H4 (cell line): ENCODE measurements around the gene RECQL5. TPM values are rescaled to one million over a fixed set of nuclear protein-coding genes. Genes with fewer than 3 reads are reported as not detected.
A peak's percentile ranks its signal among the peaks of the same experiment; 100 is the strongest.
"Not testable (repeated sequence)": the region's sequence is repeated elsewhere in the genome, so short reads cannot be mapped to it uniquely, and the experiment has no call there.

Source experiments
- DNase-seq: peaks from one replicate; pipeline ENCODE4 v3.0.0-alpha.2; 2015; ENCODE audit warnings: low spot score
- total RNA-seq: library from RNA; depleted of rRNA; stranded (reverse); fragments of >200 nt; shearing (Covaris generic); gene quantifications from 2 replicates; pipeline ENCODE4 v1.2.3, GENCODE V29; 2014

The RECQL5 gene
- total RNA-seq, 1 experiment from 2014 or later: 14.3 TPM

DNA sequence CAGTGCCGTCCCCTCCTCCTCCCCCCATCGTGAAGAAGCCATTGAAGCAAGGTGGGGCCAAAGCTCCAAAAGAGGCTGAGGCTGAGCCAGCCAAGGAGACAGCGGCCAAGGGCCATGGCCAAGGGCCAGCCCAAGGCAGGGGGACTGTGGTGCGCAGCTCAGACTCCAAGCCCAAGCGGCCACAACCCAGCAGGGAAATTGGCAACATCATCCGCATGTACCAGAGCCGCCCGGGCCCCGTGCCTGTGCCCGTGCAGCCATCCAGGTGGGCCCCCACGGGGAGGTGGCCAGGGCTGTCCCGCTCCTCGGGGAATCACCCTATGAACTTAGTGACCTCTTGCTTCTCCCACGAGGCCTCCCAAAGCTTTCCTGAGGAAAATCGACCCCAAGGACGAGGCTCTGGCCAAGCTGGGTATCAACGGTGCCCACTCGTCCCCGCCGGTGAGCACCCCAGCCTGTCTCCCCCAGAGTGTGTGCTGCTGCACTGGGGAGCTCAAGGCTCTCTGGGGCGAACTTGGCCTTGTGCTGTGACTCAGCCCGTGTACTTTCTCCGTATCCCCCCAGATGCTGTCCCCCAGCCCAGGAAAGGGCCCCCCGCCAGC lies 50.3 kb downstream of the RECQL5 start:
- DNase-seq: no peak

DNA sequence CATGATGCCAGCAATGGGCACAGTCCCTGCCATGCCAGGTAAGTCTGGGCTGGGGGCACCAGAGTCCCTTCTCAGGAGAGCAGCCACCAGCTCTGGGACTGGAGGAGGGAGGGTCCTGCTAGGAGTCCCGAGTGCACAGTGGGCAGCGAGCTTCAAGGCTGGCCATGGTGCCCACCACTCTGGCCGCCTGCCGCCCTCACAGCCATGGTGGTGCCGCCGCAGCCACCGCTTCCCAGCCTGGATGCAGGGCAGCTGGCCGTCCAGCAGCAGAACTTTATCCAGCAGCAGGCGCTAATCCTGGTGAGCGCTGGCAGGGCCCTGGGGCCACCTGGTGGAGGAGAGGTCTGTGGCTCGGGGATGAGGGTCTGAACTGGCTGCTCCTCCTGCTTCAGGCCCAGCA lies 51.7 kb downstream of the RECQL5 start:
- DNase-seq: no peak

DNA sequence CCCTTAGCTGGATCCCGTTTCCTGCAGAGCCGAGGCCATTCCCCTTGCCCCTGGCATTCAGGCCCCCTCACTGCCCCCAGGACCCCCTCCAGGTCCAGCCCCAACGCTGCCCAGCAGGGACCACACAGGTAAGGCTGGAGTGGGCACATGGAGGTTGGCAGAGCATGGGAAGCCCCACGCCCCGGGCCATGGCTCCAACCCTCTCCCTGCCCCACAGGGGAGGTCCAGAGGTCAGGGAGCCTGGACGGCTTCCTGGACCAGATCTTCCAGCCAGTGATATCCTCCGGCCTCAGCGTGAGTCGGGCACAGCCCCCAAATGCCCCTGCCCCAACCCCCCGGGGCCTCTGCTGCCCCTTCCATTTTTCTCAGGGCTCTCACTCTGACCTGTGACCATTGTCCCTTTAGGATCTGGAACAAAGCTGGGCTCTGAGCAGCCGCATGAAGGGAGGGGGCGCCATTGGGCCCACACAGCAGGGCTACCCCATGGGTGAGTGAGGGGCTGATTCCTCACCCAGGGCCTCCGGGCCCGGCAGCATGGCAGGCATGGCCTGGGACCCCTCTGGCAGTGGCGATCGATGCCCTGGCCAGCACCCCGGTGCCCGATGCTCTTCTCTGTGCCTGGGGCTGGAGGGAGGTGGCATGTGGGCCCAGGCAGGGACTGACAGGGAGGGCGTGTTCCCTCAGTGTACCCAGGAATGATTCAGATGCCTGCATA lies 52.2 kb downstream of the RECQL5 start:
- DNase-seq: no peak

DNA sequence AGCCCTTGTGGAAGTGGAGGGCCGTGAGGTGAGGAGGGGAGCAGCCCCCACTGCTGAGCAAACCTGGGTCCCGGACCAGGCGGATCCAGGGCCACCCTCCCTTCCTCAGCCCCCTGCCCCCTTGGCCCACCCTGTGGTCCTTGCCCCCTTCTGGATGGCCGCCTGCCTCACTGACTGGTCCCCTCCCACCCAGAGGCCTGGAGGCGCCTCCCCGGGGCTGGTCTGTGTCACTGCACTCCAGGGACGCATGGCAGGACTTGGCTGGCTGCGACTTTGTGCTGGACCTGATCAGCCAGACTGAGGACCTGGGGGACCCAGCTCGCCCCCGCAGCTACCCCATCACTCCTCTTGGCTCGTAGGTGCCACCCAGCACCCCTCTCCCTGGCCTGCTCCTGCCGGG lies 52.9 kb downstream of the RECQL5 start:
- DNase-seq: no peak

DNA sequence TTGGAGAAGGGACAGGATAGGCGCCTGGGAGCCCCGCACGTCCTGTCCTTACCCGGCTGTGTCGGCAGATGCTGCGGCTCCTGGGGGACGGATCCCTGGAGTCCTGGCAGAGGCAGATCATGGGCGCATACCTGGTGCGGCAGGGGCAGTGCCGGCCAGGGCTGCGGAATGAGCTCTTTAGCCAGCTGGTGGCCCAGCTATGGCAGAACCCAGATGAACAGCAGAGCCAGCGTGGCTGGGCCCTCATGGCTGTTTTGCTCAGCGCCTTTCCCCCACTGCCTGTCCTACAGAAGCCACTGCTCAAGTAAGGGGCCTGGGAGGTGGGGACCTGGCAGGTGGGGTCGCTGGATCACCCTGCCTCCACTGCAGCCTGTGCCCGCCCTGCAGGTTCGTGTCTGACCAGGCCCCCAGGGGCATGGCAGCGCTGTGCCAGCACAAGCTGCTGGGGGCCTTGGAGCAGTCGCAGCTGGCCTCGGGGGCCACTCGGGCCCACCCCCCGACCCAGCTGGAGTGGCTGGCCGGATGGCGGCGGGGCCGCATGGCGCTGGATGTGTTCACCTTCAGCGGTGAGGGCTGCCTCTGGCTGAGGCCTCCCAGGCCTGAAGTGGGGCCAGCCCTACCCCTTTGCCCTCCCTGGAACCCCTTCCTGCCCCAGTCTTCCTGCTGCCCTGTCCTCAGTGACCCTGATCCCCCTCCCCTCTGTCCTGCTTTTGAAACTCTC lies 53.9 kb downstream of the RECQL5 start:
- no peak for DNase-seq

- DNase-seq: no peak
Measured at GRCh38 chr17:75611851-75612429, 55.0 kb downstream of the RECQL5 start.

- no peak for DNase-seq
Measured at GRCh38 chr17:75610103-75610984, 56.6 kb downstream of the RECQL5 start.

DNA sequence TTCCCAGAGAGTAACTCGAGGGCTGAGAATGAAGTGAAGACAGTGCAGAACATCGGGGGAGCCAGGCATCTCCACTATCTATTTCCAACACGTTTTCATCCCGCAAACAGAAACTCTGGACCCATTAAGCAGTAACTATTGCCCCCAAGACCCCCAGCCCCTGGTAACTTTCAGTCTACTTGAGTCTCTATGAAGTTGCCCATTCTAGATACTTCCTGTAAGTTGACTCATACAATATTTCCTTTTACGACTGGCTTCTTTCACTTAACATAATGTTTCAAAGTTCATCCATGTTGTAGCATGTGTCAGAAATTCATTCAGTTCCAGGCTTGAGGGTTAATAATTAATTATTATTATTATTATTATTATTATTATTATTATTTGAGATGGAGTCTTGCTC lies 59.9 kb downstream of the RECQL5 start:
- no peak for DNase-seq

- no peak for DNase-seq
Measured at GRCh38 chr17:75605790-75606189, 61.2 kb downstream of the RECQL5 start.

DNA sequence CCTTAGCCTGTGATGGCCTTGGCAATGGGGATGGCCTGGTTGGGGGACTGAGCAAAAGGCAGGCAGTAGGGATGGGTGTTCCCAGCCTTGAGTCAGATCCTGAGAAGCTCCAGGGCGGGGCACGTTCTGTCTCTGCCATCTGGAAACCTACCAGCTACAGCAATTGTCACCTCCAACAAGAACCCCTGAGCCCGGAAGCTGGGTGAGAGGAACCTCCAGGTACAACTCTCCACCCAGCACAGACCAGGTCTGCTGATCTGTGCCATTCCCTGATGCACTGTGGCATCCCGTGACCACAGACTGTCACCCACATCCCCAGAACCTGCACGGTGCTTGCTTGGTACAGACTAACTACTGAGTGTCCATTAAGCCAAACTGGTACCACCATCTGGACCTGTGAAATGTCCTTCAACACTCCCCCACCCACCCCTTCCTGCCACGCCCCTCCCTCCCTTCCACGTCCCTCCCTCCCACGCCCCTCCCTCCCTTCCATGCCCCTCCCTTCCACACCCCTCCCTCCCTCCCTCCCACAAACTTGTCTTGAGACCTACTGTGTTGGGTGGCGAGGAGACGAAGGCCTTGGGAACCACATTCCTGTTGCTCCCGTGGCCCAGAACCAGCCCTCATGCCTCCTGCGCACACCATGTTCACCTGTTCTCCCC lies 62.8 kb downstream of the RECQL5 start:
- DNase-seq: no peak

DNA sequence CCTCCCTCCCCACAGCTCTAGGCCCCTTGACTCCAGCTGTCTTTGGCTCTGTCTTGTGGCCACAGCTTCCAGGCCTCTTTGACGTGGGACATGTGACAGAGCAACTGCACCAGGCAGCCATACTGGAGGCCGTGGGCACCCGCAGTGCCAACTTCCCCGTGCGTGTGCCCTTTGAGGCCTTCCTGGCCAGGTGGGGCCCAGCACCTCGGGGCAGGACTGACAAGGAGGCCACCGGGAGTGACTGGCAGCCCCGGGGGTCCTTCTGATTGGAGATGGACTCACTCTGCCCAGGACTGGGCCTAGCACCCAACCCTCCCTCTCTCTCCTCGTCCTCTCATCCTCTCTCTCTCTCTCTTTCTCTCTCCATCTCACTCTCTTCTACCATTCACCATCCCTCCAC lies 63.8 kb downstream of the RECQL5 start:
- DNase-seq: no peak

- no peak for DNase-seq
Measured at GRCh38 chr17:75602644-75603043, 64.3 kb downstream of the RECQL5 start.

- peak; percentile 73 for DNase-seq
Measured at GRCh38 chr17:75601057-75601987, 65.6 kb downstream of the RECQL5 start.

DNA sequence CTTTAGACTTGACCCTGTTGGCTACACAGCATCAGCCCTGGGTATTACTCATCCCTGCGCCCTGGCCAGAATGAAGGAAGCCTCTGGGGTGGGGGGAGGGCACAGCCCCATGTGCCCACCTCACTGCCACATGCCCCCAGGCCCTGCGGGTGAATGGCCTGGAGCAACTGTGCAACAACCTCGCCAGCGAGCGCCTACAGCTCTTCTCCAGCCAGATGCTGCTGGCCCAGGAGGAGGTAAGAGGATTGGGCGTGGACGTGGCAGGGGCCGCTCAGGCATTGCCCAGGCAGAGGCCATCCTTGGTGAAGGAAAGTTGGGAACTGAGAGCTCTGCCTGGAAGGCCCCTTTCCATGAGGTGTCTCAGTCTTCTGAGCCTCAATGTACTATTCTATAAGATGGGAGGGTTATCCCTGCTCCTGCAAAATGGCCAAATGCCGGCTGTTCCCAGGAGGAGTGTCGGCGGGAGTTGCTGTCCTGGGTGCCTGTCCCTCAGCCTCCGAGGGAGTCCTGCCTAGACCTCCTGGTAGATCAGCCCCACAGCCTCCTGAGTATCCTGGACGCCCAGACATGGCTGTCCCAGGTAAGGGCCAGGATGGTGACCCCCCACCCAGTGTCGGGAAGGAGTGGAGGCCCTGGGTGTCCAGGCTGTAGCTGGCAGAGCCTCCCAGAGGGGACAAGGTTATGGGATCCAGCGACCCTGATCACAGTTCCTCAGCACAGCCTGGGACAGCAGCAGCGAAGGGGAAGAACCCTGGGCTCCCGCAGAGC lies 70.5 kb downstream of the RECQL5 start:
- DNase-seq: no peak

DNA sequence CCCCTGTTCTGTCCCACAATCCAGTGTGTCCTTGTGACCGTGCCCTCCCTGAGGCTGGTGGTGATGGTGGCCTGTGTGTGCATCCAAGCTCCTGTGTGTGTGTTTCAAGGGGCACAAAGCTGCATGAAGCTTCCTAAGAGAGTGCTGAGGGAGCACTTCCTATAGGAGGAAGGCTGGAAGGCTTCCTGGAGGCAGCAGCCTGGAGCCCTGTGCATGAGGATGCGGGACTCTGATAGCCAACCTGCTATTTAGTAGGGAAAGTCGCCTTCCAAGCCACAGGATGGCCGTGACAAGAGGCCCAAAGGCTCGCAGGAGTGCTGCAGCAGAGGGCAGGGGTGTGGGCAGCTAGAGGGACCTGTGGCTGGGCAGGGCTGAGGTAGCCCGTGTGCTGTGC lies 71.0 kb downstream of the RECQL5 start:
- no peak for DNase-seq

DNA sequence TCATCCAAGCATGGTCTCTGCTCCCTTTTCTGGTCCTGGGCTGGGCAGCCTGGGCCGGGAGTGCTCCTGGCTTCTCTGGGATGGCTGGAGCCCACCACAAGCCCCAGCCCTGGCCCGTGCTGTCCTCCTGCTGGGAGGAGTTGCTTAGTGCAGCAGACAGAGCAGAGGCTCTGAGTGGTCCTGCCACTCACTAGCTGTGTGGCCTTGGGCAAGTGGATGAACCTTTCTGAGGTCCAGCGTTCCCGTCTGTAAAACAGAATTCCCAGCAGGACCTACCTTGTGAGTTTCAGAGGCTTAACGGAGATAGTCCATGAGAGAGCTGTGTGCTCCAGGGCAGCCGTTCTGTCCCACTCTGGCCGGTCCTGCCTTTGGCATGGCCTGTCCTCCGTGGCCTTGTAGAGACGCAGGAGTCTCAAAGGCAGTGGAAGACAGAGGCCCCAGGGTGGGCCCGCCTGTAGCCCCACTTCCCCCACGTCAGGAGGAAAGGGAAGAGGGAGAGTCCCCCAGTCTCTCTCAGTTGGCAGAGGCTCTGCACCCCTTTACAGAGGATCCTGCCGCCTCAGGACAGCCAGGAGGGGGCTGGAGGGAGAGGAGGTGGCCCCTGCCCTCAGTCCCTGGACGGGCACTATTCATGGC lies 71.6 kb downstream of the RECQL5 start:
- no peak for DNase-seq

DNA sequence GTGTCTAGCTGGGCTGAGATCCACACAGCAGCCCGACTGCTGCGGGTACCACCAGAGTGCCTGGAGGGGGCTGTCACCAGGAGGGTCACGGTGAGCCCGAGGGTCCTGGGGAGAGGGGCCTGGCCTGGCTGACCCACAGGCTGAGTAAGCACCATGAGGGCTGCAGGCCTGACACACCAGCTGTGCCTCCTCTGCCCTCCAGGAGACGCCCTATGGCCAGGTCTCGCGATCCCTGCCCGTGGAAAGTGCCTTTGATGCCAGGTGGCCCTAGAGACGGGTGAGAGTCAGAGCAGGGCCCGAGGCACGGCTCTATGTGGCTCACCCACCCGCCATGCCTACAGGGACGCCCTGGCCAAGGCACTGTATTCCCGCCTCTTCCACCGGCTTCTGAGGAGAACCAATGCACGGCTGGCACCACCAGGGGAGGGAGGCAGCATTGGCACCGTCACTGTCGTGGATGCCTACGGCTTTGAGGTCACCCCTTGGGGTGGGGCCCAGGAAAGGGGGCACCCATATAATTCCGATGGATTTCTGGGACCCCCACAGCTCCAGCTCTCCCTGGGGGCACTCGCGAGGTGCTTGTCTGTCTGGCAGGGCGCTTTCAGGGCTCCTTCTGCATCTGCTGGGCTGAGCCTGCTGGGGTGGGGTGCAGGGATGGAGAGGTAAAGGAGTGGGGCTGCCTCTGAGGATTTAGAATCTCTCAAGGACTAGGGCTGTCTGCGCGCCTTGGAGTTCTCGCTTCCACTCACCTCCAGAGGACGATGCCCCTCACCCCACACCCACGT lies 72.3 kb downstream of the RECQL5 start:
- DNase-seq: no peak

DNA sequence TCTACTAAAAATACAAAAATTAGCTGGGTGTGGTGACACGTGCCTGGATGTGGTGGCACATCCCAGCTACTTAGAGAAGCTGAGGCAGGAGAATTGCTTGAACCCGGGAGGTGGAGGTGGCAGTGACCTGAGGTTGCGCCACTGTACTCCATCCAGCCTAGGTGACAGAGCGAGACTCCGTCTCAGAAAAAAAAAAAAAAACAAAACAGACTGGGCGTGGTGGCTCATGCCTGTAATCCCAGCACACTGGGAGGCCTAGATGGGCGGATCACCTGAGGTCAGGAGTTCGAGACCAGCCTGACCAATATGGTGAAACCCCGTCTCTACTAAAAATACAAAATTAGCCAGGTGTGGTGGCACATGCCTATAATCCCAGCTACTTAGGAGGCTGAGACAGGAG lies 73.5 kb downstream of the RECQL5 start:
- DNase-seq: not testable (repeated sequence)
